H9 (cell line): ENCODE results near the gene PASK. TPM values are rescaled to one million over a fixed set of nuclear protein-coding genes. Genes with fewer than 3 reads are reported as not detected.

ENCODE experiments used
- DNase-seq: peaks from one replicate; pipeline ENCODE4 v3.0.0-alpha.2; 2017
- H2AFZ ChIP-seq: one replicate; pipeline ENCODE4 v1.6.1; 2013; ENCODE audit warnings: mild to moderate bottlenecking, low read length, control low read depth, moderate library complexity
- H2AK5ac ChIP-seq: 2 replicates; pipeline ENCODE4 v1.6.1; 2013; ENCODE audit warnings: low read length, control low read depth, mixed read lengths; ENCODE audit not compliant: insufficient read length
- H2BK120ac ChIP-seq: one replicate; pipeline ENCODE4 v1.6.1; 2013; ENCODE audit warnings: low read depth, mild to moderate bottlenecking, low read length, control low read depth, inconsistent platforms; ENCODE audit not compliant: poor library complexity, severe bottlenecking
- H2BK12ac ChIP-seq: 2 replicates; pipeline ENCODE4 v1.6.1; 2013; ENCODE audit warnings: low read length, control low read depth, mixed read lengths, low read depth; ENCODE audit not compliant: insufficient read length
- H2BK15ac ChIP-seq: 2 replicates; pipeline ENCODE4 v1.6.1; 2013; ENCODE audit warnings: low read depth, low read length, control low read depth
- H2BK20ac ChIP-seq: one replicate; pipeline ENCODE4 v1.6.1; 2013; ENCODE audit warnings: low read depth, mild to moderate bottlenecking, low read length, control low read depth, inconsistent platforms; ENCODE audit not compliant: poor library complexity, severe bottlenecking
- H2BK5ac ChIP-seq: 2 replicates; pipeline ENCODE4 v1.6.1; 2013; ENCODE audit warnings: low read length, control low read depth, mixed read lengths; ENCODE audit not compliant: insufficient read length
- H3K14ac ChIP-seq: 2 replicates; pipeline ENCODE4 v1.6.1; 2013; ENCODE audit warnings: low read length, control low read depth; ENCODE audit not compliant: insufficient read depth
- H3K18ac ChIP-seq: 2 replicates; pipeline ENCODE4 v1.6.1; 2013; ENCODE audit warnings: low read depth, mild to moderate bottlenecking, mixed read lengths, low read length, control low read depth; ENCODE audit not compliant: insufficient read length
- H3K23ac ChIP-seq: 2 replicates; pipeline ENCODE4 v1.6.1; 2013; ENCODE audit warnings: low read length, control low read depth, mixed read lengths, low read depth; ENCODE audit not compliant: insufficient read length
- H3K23me2 ChIP-seq: 2 replicates; pipeline ENCODE4 v1.6.1; 2013; ENCODE audit warnings: low read depth, mild to moderate bottlenecking, mixed read lengths, low read length, control low read depth; ENCODE audit not compliant: insufficient read length, poor library complexity, severe bottlenecking
- H3K27ac ChIP-seq: 2 replicates; pipeline ENCODE4 v1.5.1; 2013; ENCODE audit warnings: low read length, control low read depth, mixed read lengths, low read depth; ENCODE audit not compliant: insufficient read length
- H3K27me3 ChIP-seq: 2 replicates; pipeline ENCODE4 v1.6.1; 2013; ENCODE audit warnings: low read length, control low read depth, inconsistent platforms; ENCODE audit not compliant: insufficient read depth
- H3K4ac ChIP-seq: 2 replicates; pipeline ENCODE4 v1.6.1; 2013; ENCODE audit warnings: low read depth, mild to moderate bottlenecking, control low read depth, inconsistent platforms, low read length, moderate library complexity
- H3K4me1 ChIP-seq: 2 replicates; pipeline ENCODE4 v1.6.1; 2013; ENCODE audit warnings: low read length, control low read depth, inconsistent platforms; ENCODE audit not compliant: insufficient read depth
- H3K4me2 ChIP-seq: 2 replicates; pipeline ENCODE4 v1.6.1; 2013; ENCODE audit warnings: low read length, control low read depth, mixed read lengths; ENCODE audit not compliant: insufficient read length, insufficient read depth
- H3K56ac ChIP-seq: 2 replicates; pipeline ENCODE4 v1.6.1; 2013; ENCODE audit warnings: low read depth, mild to moderate bottlenecking, mixed read lengths, low read length, control low read depth; ENCODE audit not compliant: insufficient read length
- H3K79me1 ChIP-seq: 2 replicates; pipeline ENCODE4 v1.6.1; 2013; ENCODE audit warnings: low read depth, mild to moderate bottlenecking, moderate library complexity, low read length, control low read depth, inconsistent platforms; ENCODE audit not compliant: insufficient read depth, poor library complexity, severe bottlenecking
- H3K79me2 ChIP-seq: 2 replicates; pipeline ENCODE4 v1.6.1; 2013; ENCODE audit warnings: low read length, control low read depth, inconsistent platforms; ENCODE audit not compliant: insufficient read depth
- H3K9ac ChIP-seq: 2 replicates; pipeline ENCODE4 v1.6.1; 2013; ENCODE audit warnings: low read length, control low read depth, mixed read lengths; ENCODE audit not compliant: insufficient read length; ENCODE audit errors: extremely low read depth
- H3K9me3 ChIP-seq: one replicate; pipeline ENCODE4 v1.6.1; 2013; ENCODE audit warnings: low read depth, low read length, inconsistent platforms; ENCODE audit not compliant: control insufficient read depth
- H3T11ph ChIP-seq: one replicate; pipeline ENCODE4 v1.6.1; 2013; ENCODE audit warnings: mild to moderate bottlenecking, low read length, control low read depth, inconsistent platforms
- H4K20me1 ChIP-seq: one replicate; pipeline ENCODE4 v1.6.1; 2013; ENCODE audit not compliant: control insufficient read depth, insufficient read length, insufficient read depth
- H4K5ac ChIP-seq: 2 replicates; pipeline ENCODE4 v1.6.1; 2013; ENCODE audit warnings: low read depth, mild to moderate bottlenecking, mixed read lengths, low read length, control low read depth; ENCODE audit not compliant: insufficient read length
- H4K8ac ChIP-seq: replicated peaks from 2 replicates; pipeline ENCODE4 v1.6.1; 2013; ENCODE audit warnings: low read length, control low read depth, mixed read lengths, low read depth; ENCODE audit not compliant: insufficient read length
- H4K91ac ChIP-seq: 2 replicates; pipeline ENCODE4 v1.6.1; 2013; ENCODE audit warnings: low read depth, mild to moderate bottlenecking, moderate library complexity, mixed read lengths, low read length, control low read depth; ENCODE audit not compliant: insufficient read length
- H3K27ac Mint-ChIP-seq, 3 experiments: 2 replicates in 2 of 3; 3 replicates in 1 of 3; pipeline ENCODE4 v1.8.0; 2020 to 2021; ENCODE audit warnings: mixed read lengths in 3 of 3, mild to moderate bottlenecking in 1 of 3, moderate library complexity in 1 of 3
- H3K27me3 Mint-ChIP-seq: 2 replicates; pipeline ENCODE4 v1.8.0; 2021; ENCODE audit warnings: low read depth, mild to moderate bottlenecking, moderate library complexity, mixed read lengths
- H3K36me3 Mint-ChIP-seq, 3 experiments: 2 replicates in 2 of 3; 3 replicates in 1 of 3; pipeline ENCODE4 v1.8.0; 2020 to 2021; ENCODE audit warnings: low read depth in 3 of 3, mixed read lengths in 3 of 3; ENCODE audit not compliant: insufficient read depth in 1 of 3
- H3K4me1 Mint-ChIP-seq, 2 experiments: 2 replicates each; pipeline ENCODE4 v1.8.0; 2020; ENCODE audit warnings: mixed read lengths in 2 of 2
- H3K4me3 Mint-ChIP-seq, 2 experiments: 2 replicates in 1 of 2; 3 replicates in 1 of 2; pipeline ENCODE4 v1.8.0; 2020 to 2021; ENCODE audit warnings: mild to moderate bottlenecking in 2 of 2, mixed read lengths in 2 of 2, moderate library complexity in 1 of 2
- H3K9me3 Mint-ChIP-seq, 2 experiments: 2 replicates in 1 of 2; 3 replicates in 1 of 2; pipeline ENCODE4 v1.8.0; 2020; ENCODE audit warnings: mild to moderate bottlenecking in 2 of 2, mixed read lengths in 2 of 2, moderate library complexity in 1 of 2
- CTCF ChIP-seq: fragments of 200-600 bp; sonication (generic); conservative IDR thresholded peaks from 3 replicates; pipeline ENCODE4 v1.8.0; 2021; ENCODE audit warnings: antibody characterized with exemption, mild to moderate bottlenecking
- WGBS: extraction: QIAGEN DNeasy Blood & Tissue Kit; methylation state at CpG from one replicate; pipeline ENCODE4 v1.1.7; 2013; ENCODE audit warnings: missing lambda C conversion rate, low lambda C conversion rate, mixed read lengths; ENCODE audit not compliant: insufficient read length; ENCODE audit errors: extremely low coverage; 5-methylcytosine and 5-hydroxymethylcytosine counted together
- total RNA-seq: library from RNA; stranded (reverse); gene quantifications from 2 replicates; pipeline ENCODE4 v1.2.1, GENCODE V29; 2021

The PASK gene
- total RNA-seq, 1 experiment from 2014 or later: 68.0 TPM

GRCh38 chr2:241088791-241089732 is 60.2 kb downstream of the PASK start:
- H3K14ac ChIP-seq: no peak overlapping the region
- no peak overlapping the region for H2BK5ac ChIP-seq
- H2AFZ ChIP-seq: no peak overlapping the region
- H3K56ac ChIP-seq: no peak overlapping the region
- no peak overlapping the region for H3K18ac ChIP-seq
- H4K8ac ChIP-seq: no peak overlapping the region
- no peak overlapping the region for H3T11ph ChIP-seq
- H3K4me1 Mint-ChIP-seq: peaks cover 4 to 6% of the 10 kb centered on the region in 2 experiments
- H4K20me1 ChIP-seq: no peaks in the 10 kb centered on the region
- H3K4ac ChIP-seq: no peak overlapping the region
- no peak overlapping the region for H2BK120ac ChIP-seq
- no peak for TF ChIP-seq CTCF
- H2BK20ac ChIP-seq: no peak overlapping the region
- peaks cover 20 to 71% (median 64%) of the 10 kb centered on the region in 3 experiments; a peak in 6 of 7 replicates for H3K36me3 Mint-ChIP-seq
- no peak overlapping the region for H3K4me3 Mint-ChIP-seq
- no peaks in the 10 kb centered on the region for H3K79me1 ChIP-seq
- H3K23me2 ChIP-seq: no peaks in the 10 kb centered on the region
- no peak overlapping the region for H2BK15ac ChIP-seq
- no peak overlapping the region for H3K9ac ChIP-seq
- H4K5ac ChIP-seq: no peak overlapping the region
- no peak for DNase-seq
- H3K9me3 ChIP-seq: no peaks in the 10 kb centered on the region
- H3K27me3 Mint-ChIP-seq: no peaks in the 10 kb centered on the region
- no peak overlapping the region for H3K27ac ChIP-seq
- H4K91ac ChIP-seq: no peak overlapping the region
- no peak overlapping the region for H2AK5ac ChIP-seq
- no peaks in the 10 kb centered on the region for H3K9me3 Mint-ChIP-seq
- peaks cover 3% of the 10 kb centered on the region; the same call in 1 of the 2 replicates for H3K4me1 ChIP-seq
- WGBS: no CpG with 5 or more reads among the region's 20 CpGs
- H3K23ac ChIP-seq: no peak overlapping the region
- H3K4me2 ChIP-seq: no peak overlapping the region
- no peaks in the 10 kb centered on the region for H3K27me3 ChIP-seq
- peak overlapping the region in 1 of 3 experiments; percentile 18; a peak in 1 of 7 replicates for H3K27ac Mint-ChIP-seq
- H2BK12ac ChIP-seq: no peak overlapping the region
- no peaks in the 10 kb centered on the region for H3K79me2 ChIP-seq
